ENCODE data around the gene LSS. TPM values are rescaled to one million over a fixed set of nuclear protein-coding genes. Genes with fewer than 3 reads are reported as not detected.

Gene LSS
- total and polyA plus RNA-seq, 2 experiments from 2014 or later, result 55.0 to 237 TPM

- Histone ChIP-seq H3F3A (replicated peaks; ENCODE audit: low read depth) (no peaks in the 10 kb centered on the region), H3K4me2 (no peak overlapping the region), H3K4me3 (no peak overlapping the region), H3K27ac (ENCODE audit: low read depth) (no peak overlapping the region), H3K9me2 (ENCODE audit: insufficient read depth) (no peaks in the 10 kb centered on the region), H4K20me1 (replicated peaks; ENCODE audit: insufficient read depth) (no peaks in the 10 kb centered on the region; the same call in 1 of the 2 replicates), H3K27me3 (ENCODE audit: insufficient read depth) (no peaks in the 10 kb centered on the region), H2AFZ (no peak overlapping the region), H3K79me2 (replicated peaks; ENCODE audit: insufficient read depth) (0 out of 2 replicates have a peak, but pooled peaks cover 5% of the 10 kb centered on the region), H3K4me1 (ENCODE audit: insufficient read depth) (no peaks in the 10 kb centered on the region), H3K36me3 (ENCODE audit: insufficient read depth) (peaks cover 5% of the 10 kb centered on the region; the same call in 1 of the 2 replicates)
- Mint-ChIP-seq H3K9me3 (no peaks in the 10 kb centered on the region), H3K27ac (no peak overlapping the region), H3K4me3 (no peak overlapping the region), H3K4me1 (no peaks in the 10 kb centered on the region; the same call in 2 of the 3 replicates), H3K36me3 (ENCODE audit: low read depth) (peaks cover 33% of the 10 kb centered on the region), H3K27me3 (ENCODE audit: insufficient read depth, low read depth, poor library complexity) (peaks cover 4% of the 10 kb centered on the region)
- ATAC-seq (peak; percentile 41), DNase-seq (ENCODE audit: low spot score) (peak; percentile 11)
- no peak for TF ChIP-seq EZH2phosphoT487 (IDR thresholded peaks at IDR 0.05; ENCODE audit: unreplicated experiment)
- TF ChIP-seq ZNF114 (CRISPR knock-in tag; IDR thresholded peaks at IDR 0.05), result no peak
- no peak for TF ChIP-seq EZH2 (IDR thresholded peaks at IDR 0.05; ENCODE audit: low read depth, unreplicated experiment)
- no peak for TF ChIP-seq STAT1 (IDR thresholded peaks at IDR 0.05; ENCODE audit: unreplicated experiment)
- TF ChIP-seq, protein P1, sequence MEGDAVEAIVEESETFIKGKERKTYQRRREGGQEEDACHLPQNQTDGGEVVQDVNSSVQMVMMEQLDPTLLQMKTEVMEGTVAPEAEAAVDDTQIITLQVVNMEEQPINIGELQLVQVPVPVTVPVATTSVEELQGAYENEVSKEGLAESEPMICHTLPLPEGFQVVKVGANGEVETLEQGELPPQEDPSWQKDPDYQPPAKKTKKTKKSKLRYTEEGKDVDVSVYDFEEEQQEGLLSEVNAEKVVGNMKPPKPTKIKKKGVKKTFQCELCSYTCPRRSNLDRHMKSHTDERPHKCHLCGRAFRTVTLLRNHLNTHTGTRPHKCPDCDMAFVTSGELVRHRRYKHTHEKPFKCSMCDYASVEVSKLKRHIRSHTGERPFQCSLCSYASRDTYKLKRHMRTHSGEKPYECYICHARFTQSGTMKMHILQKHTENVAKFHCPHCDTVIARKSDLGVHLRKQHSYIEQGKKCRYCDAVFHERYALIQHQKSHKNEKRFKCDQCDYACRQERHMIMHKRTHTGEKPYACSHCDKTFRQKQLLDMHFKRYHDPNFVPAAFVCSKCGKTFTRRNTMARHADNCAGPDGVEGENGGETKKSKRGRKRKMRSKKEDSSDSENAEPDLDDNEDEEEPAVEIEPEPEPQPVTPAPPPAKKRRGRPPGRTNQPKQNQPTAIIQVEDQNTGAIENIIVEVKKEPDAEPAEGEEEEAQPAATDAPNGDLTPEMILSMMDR (conservative IDR thresholded peaks at IDR 0.05; ENCODE audit: low read depth in 2 of 2), result peak in 1 of 2 experiments; percentile 54; a peak in 2 of 4 replicates
- TF ChIP-seq JUNB (IDR thresholded peaks at IDR 0.05; ENCODE audit: unreplicated experiment), result no peak
- no peak for TF ChIP-seq ETS1 (IDR thresholded peaks at IDR 0.05)
Observed at GRCh38 chr21:46210378-46211136, 18.0 kb downstream of the LSS start.

GRCh38 chr21:46208761-46209721, 19.5 kb downstream of the LSS start:
- Histone ChIP-seq H3K36me3 (ENCODE audit: insufficient read depth) (peaks cover 17% of the 10 kb centered on the region; the same call in 1 of the 2 replicates), H3K4me1 (ENCODE audit: insufficient read depth) (no peaks in the 10 kb centered on the region), H3K27ac (ENCODE audit: low read depth) (no peak overlapping the region), H3K4me3 (no peak overlapping the region), H3F3A (replicated peaks; ENCODE audit: low read depth) (no peaks in the 10 kb centered on the region), H3K9me2 (ENCODE audit: insufficient read depth) (no peaks in the 10 kb centered on the region), H3K4me2 (no peak overlapping the region), H2AFZ (no peak overlapping the region), H3K27me3 (ENCODE audit: insufficient read depth) (no peaks in the 10 kb centered on the region), H3K79me2 (replicated peaks; ENCODE audit: insufficient read depth) (peaks cover 5% of the 10 kb centered on the region; the same call in 1 of the 2 replicates), H4K20me1 (replicated peaks; ENCODE audit: insufficient read depth) (no peaks in the 10 kb centered on the region; the same call in 1 of the 2 replicates)
- H3K4me3 Mint-ChIP-seq, result no peak overlapping the region
- H3K36me3 Mint-ChIP-seq (ENCODE audit: low read depth), result peaks cover 42% of the 10 kb centered on the region
- DNase-seq (ENCODE audit: low spot score) (no peak), ATAC-seq (no peak)
- no peaks in the 10 kb centered on the region for H3K9me3 Mint-ChIP-seq
- 0 out of 2 replicates have a peak overlapping the region, but pooled peaks have one; percentile 62 for H3K27ac Mint-ChIP-seq
- H3K27me3 Mint-ChIP-seq (ENCODE audit: insufficient read depth, low read depth, poor library complexity), result peaks cover 8% of the 10 kb centered on the region
- no peaks in the 10 kb centered on the region; the same call in 2 of the 3 replicates for H3K4me1 Mint-ChIP-seq
- TF ChIP-seq REST (IDR thresholded peaks at IDR 0.05; ENCODE audit: unreplicated experiment), result no peak
- TF ChIP-seq, protein P1 (conservative IDR thresholded peaks at IDR 0.05; ENCODE audit: low read depth in 2 of 2), result no peak
- no peak for TF ChIP-seq EZH2phosphoT487 (IDR thresholded peaks at IDR 0.05; ENCODE audit: unreplicated experiment)
- no peak for TF ChIP-seq ZNF331 (CRISPR knock-in tag; IDR thresholded peaks at IDR 0.05; ENCODE audit: low read depth)
- no peak for TF ChIP-seq CREB1 (CRISPR knock-in tag; IDR thresholded peaks at IDR 0.05; ENCODE audit: low read depth)
- no peak for TF ChIP-seq STAT1 (IDR thresholded peaks at IDR 0.05; ENCODE audit: unreplicated experiment)
- TF ChIP-seq EZH2 (IDR thresholded peaks at IDR 0.05; ENCODE audit: low read depth, unreplicated experiment), result no peak
- no peak for TF ChIP-seq NANOG (IDR thresholded peaks at IDR 0.05; ENCODE audit: borderline replicate concordance)
- no peak for TF ChIP-seq ZNF114 (CRISPR knock-in tag; IDR thresholded peaks at IDR 0.05)
- no peak for TF ChIP-seq JUNB (IDR thresholded peaks at IDR 0.05; ENCODE audit: unreplicated experiment)
